Breast epithelium (tissue), 3 donors: ENCODE measurements around the gene LFNG.

ENCODE experiments used
- POLR2A ChIP-seq: fragments of 450-650 bp; IDR thresholded peaks from one replicate; pipeline ENCODE4 v1.6.1; 2016; ENCODE audit warnings: antibody characterized with exemption, mild to moderate bottlenecking, moderate library complexity
- POLR2AphosphoS5 ChIP-seq, 3 donors: sonication (generic); formaldehyde crosslinking; IDR thresholded peaks; one replicate each; pipeline ENCODE4 v1.6.1; 2017; ENCODE audit warnings: antibody characterized with exemption in 3 of 3

- TF ChIP-seq POLR2A (no peak), POLR2AphosphoS5 (IDR thresholded peaks at IDR 0.05) (no peak)
Observed at GRCh38 chr7:2514473-2515423, 4.8 kb upstream of the LFNG start.
